ENCODE data around the gene TPST1.
"Not testable (repeated sequence)": the region's sequence is repeated elsewhere in the genome, so short reads cannot be mapped to it uniquely, and the experiment has no call there.

Gene TPST1

GRCh38 chr7:66344166-66344565 lies 139.0 kb downstream of the TPST1 start:
- no peak for DNase-seq

- no peak for DNase-seq
Observed at GRCh38 chr7:66348531-66348930, 143.4 kb downstream of the TPST1 start.

GRCh38 chr7:66348959-66349358 lies 143.8 kb downstream of the TPST1 start:
- DNase-seq: no peak

GRCh38 chr7:66352071-66352470 lies 146.9 kb downstream of the TPST1 start:
- DNase-seq: no peak

GRCh38 chr7:66353547-66353946 lies 148.4 kb downstream of the TPST1 start:
- DNase-seq: no peak

- no peak for DNase-seq
Observed at GRCh38 chr7:66355756-66356155, 150.6 kb downstream of the TPST1 start.

- DNase-seq: no peak
Observed at GRCh38 chr7:66356277-66356721, 151.2 kb downstream of the TPST1 start.

GRCh38 chr7:66357087-66357486 lies 152.0 kb downstream of the TPST1 start:
- no peak for DNase-seq

- no peak for DNase-seq
Observed at GRCh38 chr7:66359656-66360211, 154.6 kb downstream of the TPST1 start.

- no peak for DNase-seq
Observed at GRCh38 chr7:66362136-66362535, 157.0 kb downstream of the TPST1 start.

GRCh38 chr7:66363635-66364034 lies 158.5 kb downstream of the TPST1 start:
- DNase-seq: no peak

GRCh38 chr7:66365031-66365430 lies 159.9 kb downstream of the TPST1 start:
- DNase-seq: not testable (repeated sequence)

- no peak for DNase-seq
Observed at GRCh38 chr7:66371096-66371824, 166.1 kb downstream of the TPST1 start.

- not testable (repeated sequence) for DNase-seq
Observed at GRCh38 chr7:66374141-66374840, 169.2 kb downstream of the TPST1 start.

GRCh38 chr7:66376264-66376945 lies 171.3 kb downstream of the TPST1 start:
- DNase-seq: no peak

GRCh38 chr7:66377045-66377444 lies 171.9 kb downstream of the TPST1 start:
- DNase-seq: no peak

- DNase-seq: no peak
Observed at GRCh38 chr7:66377714-66378113, 172.6 kb downstream of the TPST1 start.

GRCh38 chr7:66379542-66380160 lies 174.5 kb downstream of the TPST1 start:
- no peak for DNase-seq

- no peak for DNase-seq
Observed at GRCh38 chr7:66380272-66380888, 175.2 kb downstream of the TPST1 start.

GRCh38 chr7:66382182-66382923 lies 177.2 kb downstream of the TPST1 start:
- DNase-seq: not testable (repeated sequence)

- not testable (repeated sequence) for DNase-seq
Observed at GRCh38 chr7:66385191-66385905, 180.2 kb downstream of the TPST1 start.
